ENCODE measurements around the gene SMYD3.
"Not testable (repeated sequence)": the region's sequence is repeated elsewhere in the genome, so short reads cannot be mapped to it uniquely, and the experiment has no call there.

The SMYD3 gene

DNA sequence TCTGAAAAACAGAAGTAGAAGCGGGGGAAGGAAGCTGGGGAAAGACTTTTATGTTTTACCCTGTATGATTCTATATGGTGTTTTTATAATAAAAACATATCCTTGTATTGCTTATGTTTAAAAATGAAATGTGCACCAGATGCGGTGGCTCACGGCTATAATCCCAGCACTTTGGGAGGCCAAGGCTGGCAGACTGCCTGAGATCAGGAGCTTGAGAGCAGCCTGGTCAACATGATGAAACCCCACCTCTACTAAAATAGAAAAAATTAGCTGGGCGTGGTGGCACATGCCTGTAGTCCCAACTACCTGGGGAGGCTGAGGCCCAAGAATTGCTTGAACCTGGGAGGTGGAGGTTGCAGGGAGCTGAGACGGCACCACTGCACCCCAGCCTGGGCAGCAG lies 155.4 kb downstream of the SMYD3 start:
- no peak for DNase-seq (ENCODE audit: low read depth)

- no peak for DNase-seq (ENCODE audit: low read depth)
Observed at GRCh38 chr1:246350745-246351144, 156.3 kb downstream of the SMYD3 start.

- no peak for DNase-seq (ENCODE audit: low read depth)
Observed at GRCh38 chr1:246343937-246344336, 163.1 kb downstream of the SMYD3 start.

DNA sequence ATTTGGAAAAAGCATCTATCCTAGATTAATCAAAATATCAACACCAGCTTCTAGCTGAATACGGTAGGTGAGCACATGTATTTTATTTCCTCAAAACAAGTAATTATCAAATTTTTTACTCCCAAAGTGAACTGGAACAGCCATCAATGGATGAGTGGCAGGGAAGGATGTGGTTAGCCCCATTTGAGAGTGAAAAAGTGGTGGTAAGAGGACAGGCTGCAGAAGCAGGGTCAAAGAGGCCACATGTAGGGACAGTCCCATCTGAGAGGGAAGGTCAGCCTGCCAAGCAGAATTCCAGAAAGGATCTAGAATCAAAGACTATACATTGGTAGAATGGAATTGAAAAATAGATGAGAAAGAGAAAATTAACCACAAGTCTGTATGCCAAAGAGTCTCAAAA lies 163.8 kb downstream of the SMYD3 start:
- DNase-seq (ENCODE audit: low read depth): no peak

DNA sequence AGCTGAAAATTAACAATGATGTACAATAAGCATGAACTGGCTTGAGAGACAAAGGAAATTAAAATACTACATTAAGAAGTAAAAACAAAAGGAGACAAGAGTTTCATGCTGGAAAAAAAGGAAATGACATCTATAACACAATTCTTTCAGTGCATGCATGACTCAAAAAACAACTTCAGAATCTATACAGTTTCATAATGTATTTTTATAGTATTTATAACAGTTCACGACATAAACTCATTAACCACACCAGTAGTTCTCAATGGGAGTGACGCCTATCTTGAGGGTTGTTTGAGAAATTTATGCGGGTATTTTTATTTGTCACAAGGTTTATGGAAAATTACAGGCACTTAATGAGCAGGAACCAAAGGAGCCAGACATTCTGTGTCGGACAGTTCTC lies 168.5 kb downstream of the SMYD3 start:
- DNase-seq (ENCODE audit: low read depth): no peak

- DNase-seq (ENCODE audit: low read depth): no peak
Observed at GRCh38 chr1:246338098-246338497, 169.0 kb downstream of the SMYD3 start.

DNA sequence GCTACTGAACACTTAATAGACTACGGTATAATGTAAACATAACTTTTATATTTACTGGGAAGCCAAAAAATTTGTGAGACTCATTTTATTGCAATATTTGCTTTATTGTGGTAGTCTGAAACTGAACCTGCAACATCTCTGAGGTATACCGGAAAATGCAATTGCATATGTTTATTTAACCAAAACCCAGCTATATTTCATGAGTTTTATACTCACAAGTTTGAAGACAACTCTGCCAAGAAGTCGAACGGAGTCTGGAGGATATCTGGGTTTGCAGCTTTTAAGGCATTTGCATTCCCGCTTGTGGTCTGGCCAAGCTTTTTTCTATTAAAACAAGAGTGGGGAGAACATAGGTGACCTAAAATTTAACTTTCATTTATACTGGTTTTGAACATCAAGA lies 171.9 kb downstream of the SMYD3 start:
- no peak for DNase-seq (ENCODE audit: low read depth)

DNA sequence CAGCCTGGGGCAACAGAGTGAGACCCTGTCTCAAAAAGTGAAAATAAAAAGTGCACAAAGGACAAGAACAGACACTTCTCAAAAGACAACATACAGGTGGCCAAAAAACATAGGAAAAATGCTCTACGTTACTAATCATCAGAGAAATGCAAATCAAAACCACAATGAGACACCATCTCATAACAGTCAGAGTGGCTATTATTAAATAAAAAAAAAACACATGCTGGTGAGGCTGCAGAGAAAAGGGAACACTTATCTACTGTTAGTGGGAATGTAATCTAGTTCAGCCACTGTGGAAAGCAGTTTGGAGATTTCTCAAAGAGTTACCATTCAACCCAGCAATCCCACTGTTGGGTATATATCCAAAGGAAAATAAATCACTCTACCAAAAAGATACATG lies 173.2 kb downstream of the SMYD3 start:
- DNase-seq (ENCODE audit: low read depth): no peak

- DNase-seq (ENCODE audit: low read depth): no peak
Observed at GRCh38 chr1:246332078-246332477, 175.0 kb downstream of the SMYD3 start.

- DNase-seq (ENCODE audit: low read depth): no peak
Observed at GRCh38 chr1:246329900-246330299, 177.2 kb downstream of the SMYD3 start.

DNA sequence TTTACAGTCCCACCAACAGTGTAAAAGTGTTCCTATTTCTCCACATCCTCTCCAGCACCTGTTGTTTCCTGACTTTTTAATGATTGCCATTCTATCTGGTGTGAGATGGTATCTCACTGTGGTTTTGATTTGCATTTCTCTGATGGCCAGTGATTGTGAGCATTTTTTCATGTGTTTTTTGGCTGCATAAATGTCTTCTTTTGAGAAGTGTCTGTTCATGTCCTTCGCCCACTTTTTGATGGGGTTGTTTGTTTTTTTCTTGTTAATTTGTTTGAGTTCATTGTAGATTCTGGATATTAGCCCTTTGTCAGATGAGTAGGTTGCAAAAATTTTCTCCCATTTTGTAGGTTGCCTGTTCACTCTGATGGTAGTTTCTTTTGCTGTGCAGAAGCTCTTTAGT lies 177.8 kb downstream of the SMYD3 start:
- not testable (repeated sequence) for DNase-seq (ENCODE audit: low read depth)

DNA sequence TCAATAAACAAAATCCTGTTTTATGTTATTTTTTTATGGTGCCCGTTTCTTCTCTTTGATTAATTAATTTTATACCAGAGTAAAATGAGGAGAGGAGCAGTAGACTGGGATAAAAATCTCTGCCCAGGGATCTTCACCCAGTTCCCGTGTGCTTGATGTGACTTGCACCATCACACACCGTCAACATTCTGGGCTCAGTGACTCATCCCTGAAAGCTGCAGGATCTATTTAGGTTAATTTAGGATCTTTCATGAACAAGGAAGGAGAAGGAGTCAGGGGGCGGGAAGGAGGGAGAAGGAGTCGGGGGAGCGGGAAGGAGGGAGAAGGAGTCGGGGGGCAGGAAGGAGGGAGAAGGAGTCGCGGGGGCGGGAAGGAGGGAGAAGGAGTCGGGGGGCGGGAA lies 182.4 kb downstream of the SMYD3 start:
- no peak for DNase-seq (ENCODE audit: low read depth)

- not testable (repeated sequence) for DNase-seq (ENCODE audit: low read depth)
Observed at GRCh38 chr1:246324033-246324432, 183.0 kb downstream of the SMYD3 start.

DNA sequence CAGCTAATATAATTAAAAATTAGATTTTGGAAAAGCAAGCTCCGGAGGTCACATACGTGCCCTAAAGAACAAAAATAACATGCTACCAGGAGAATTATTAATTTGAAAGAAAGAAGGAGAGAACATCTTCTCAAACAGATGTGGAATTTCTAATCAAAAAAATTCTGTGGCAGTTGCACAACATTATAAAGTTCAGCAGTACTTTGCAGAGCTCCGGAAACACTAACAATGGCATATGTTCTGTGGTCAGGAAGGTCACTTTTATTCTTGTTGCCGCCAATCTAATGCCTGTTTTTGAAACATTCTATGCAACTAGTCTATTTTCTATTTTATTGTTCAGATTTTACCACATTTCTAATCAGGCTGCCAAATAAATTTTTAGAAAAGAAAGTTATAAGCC lies 186.8 kb downstream of the SMYD3 start:
- no peak for DNase-seq (ENCODE audit: low read depth)

DNA sequence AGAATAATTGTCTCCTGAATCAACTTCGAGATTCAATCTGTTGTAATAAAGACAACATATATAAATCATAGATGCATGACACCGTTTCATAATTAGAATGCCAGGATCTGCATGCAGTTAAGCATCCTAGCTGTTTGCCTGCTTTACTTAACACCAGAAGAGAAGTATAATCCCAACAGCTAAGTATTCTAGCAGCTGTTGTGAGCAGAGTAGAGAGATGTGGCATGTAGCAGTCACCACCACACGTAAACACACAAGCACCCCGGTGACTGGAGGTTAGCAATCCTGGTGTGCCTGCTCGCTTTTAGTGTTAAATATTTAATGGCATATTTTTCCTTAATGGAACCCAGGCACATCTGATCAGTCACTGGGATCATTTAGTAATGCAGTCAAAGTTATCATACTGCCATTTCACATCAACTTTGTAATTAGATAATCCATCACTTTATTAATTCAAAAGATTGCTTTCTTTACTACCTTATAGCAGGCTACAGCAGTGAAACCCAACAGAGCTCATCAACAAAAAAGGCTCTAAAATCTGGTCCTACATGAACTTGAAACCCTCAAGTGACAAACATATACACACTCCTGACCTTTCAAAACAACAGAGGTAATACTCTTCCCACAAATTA lies 187.9 kb downstream of the SMYD3 start:
- DNase-seq (ENCODE audit: low read depth): no peak

DNA sequence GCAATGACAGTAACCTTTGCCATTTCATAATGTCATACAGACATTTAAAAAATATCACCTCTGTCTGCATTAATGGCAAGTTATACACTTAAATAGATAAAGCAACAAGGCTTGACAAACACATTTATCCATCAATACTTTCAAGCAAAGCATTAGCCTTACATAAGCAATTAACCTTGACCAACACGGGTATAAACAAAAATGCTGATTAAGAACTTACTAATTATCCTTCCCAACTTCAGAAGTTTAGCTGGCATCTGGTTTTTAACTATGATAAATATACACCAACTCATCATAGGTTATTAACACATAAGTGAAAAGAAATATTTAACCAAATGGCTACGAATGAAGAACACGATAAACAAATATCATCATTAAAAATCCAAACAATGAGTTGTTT lies 188.5 kb downstream of the SMYD3 start:
- no peak for DNase-seq (ENCODE audit: low read depth)

GRCh38 chr1:246318036-246318359 lies 189.1 kb downstream of the SMYD3 start:
- DNase-seq (ENCODE audit: low read depth): no peak

DNA sequence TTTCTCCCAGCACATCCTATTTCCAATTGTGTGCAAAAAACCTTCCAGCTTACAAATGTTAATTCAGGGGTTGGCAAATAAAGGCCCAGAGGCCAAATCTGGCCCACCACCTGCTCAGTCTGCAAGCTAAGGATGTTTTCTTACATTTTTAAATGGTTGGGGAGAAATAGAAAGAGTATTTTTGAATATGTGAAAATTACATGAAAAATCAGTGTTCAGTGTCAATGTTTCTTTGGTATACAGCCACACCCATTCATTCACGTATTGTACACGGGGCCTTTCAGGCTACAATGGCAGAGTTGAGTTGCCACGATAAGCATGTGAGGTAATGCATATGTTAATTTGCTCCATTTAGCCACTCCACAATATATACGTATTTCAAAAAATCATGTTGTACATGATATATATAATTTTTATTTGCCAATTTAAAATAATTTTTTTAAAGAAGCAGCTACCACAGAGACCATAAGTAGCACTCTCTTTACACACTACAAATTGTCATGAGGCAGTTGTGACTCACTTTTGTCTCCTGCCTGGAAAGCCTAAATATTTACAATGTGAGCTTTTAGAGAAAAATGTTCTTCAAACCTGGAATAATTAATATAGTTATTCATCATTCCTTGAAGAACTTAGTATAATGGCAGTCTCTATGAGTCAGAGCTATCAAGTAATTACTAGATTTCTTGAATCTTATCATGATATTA lies 189.6 kb downstream of the SMYD3 start:
- DNase-seq (ENCODE audit: low read depth): no peak

- no peak for DNase-seq (ENCODE audit: low read depth)
Observed at GRCh38 chr1:246311461-246311860, 195.6 kb downstream of the SMYD3 start.

GRCh38 chr1:246309247-246309884 lies 197.7 kb downstream of the SMYD3 start:
- DNase-seq (ENCODE audit: low read depth): no peak

- no peak for DNase-seq (ENCODE audit: low read depth)
Observed at GRCh38 chr1:246308533-246309075, 198.5 kb downstream of the SMYD3 start.

DNA sequence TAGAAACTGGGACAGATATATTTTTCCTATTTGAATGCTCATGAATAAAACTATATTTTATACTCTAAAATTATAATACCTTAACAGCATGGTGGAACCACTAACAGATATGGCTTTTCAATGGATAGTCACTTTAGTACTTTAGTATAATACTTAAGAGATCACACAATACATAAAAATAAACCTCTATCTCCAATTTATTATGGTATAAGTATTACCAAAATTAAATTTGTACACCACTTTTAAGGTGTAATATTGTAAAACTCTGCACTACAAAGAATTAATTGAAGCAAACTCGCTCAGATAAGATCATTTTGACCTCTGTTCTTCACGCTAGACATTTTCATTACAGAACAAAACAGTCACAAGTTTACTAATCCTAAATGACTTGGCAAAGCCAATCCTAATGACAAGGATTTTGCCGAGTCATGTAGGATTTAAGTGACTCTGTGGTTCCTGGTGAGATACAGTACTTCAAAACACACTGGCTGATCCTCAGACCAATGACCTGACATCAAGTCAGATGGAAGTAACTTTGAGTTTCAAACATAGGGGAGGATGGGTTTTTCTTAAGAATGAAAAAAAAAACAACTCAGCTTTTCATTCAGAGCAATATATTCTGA lies 200.6 kb downstream of the SMYD3 start:
- DNase-seq (ENCODE audit: low read depth): no peak

All from activated gamma-delta T cell treated with anti-CD3 and anti-CD28 coated beads, Interleukin-2, amount 50 U/mL, for 16 hours (primary cell).